HG03575 (cell line): Measurements from ENCODE around the gene PFKFB1.

Experiments
- ATAC-seq: cut with Tn5 transposase; IDR thresholded peaks from one replicate; pipeline ENCODE4 v1.9.1; 2021; ENCODE audit not compliant: unreplicated experiment, insufficient number of reproducible peaks, low FRiP score; ENCODE audit errors: extremely low read depth

The PFKFB1 gene

DNA sequence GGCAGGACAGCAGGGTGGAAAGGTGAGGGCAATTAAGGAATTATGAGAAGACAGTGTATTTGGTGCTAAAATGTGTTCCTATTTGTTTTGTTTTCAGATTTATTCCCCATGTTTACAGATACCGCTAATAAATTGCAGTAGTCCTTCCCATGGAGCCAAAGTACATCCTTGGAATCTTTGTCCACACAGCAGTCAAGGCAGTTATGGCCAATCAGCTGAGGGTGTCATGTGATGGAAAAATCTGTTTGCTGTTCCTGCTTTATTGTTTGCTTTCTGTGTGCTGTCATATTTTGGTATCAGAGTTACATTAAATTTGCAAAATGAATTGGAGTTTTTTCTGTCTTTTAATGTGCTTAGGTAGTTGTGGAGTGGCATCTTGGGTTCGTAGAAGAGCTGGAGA is 62.9 kb downstream of the PFKFB1 start:
- ATAC-seq, result no peak

DNA sequence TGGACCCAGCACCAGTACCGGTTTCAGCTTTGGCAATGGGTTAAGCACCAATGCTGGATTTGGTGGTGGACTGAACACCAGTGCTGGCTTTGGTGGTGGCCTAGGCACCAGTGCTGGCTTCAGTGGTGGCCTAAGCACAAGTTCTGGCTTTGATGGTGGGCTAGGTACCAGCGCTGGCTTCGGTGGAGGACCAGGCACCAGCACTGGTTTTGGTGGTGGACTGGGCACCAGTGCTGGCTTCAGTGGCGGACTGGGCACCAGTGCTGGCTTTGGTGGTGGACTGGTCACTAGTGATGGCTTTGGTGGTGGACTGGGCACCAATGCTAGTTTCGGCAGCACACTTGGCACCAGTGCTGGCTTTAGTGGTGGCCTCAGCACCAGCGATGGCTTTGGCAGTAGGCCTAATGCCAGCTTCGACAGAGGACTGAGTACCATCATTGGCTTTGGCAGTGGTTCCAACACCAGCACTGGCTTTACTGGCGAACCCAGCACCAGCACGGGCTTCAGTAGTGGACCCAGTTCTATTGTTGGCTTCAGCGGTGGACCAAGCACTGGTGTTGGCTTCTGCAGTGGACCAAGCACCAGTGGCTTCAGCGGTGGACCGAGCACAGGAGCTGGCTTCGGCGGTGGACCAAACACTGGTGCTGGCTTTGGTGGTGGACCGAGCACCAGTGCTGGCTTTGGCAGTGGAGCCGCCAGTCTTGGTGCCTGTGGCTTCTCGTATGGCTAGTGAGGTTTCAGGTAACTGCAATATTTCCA is 63.5 kb downstream of the PFKFB1 start:
- ATAC-seq, result no peak

DNA sequence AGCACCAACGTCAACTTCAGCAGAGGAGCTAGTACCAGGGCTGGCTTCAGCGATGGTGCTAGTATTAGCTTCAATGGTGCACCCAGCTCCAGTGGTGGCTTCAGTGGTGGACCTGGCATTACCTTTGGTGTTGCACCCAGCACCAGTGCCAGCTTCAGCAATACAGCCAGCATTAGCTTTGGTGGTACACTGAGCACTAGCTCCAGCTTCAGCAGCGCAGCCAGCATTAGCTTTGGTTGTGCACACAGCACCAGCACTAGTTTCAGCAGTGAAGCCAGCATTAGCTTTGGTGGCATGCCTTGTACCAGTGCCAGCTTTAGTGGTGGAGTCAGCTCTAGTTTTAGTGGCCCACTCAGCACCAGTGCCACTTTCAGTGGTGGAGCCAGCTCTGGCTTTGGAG is 65.1 kb downstream of the PFKFB1 start:
- no peak for ATAC-seq

- ATAC-seq, result no peak
Measured at GRCh38 chrX:54926978-54927377, 67.0 kb downstream of the PFKFB1 start.

DNA sequence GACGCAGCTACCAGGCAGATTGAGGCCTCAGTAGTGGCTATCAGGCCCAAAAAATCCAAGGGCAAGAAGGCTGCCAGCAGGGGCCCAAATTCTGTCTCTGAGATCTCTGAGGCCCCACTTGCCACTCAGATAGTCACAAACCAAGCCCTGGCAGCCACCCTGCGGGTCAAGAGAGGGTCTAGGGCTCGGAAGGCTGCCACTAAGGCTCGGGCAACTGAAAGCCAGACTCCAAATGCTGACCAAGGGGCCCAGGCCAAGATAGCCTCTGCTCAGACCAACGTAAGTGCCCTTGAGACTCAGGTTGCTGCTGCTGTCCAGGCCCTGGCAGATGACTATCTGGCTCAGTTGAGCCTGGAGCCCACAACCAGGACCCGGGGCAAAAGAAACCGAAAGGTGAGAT is 70.6 kb downstream of the PFKFB1 start:
- ATAC-seq, result no peak

DNA sequence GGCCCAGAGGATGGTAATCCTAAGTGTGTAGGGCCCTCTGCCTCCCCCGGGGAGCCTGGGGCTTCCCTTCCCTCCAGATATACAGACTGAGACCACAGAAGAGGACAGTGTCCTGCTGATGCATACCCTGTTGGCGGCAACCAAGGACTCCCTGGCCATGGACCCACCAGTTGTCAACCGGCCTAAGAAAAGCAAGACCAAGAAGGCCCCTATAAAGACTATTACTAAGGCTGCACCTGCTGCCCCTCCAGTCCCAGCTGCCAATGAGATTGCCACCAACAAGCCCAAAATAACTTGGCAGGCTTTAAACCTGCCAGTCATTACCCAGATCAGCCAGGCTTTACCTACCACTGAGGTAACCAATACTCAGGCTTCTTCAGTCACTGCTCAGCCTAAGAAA is 71.4 kb downstream of the PFKFB1 start:
- ATAC-seq, result no peak

DNA sequence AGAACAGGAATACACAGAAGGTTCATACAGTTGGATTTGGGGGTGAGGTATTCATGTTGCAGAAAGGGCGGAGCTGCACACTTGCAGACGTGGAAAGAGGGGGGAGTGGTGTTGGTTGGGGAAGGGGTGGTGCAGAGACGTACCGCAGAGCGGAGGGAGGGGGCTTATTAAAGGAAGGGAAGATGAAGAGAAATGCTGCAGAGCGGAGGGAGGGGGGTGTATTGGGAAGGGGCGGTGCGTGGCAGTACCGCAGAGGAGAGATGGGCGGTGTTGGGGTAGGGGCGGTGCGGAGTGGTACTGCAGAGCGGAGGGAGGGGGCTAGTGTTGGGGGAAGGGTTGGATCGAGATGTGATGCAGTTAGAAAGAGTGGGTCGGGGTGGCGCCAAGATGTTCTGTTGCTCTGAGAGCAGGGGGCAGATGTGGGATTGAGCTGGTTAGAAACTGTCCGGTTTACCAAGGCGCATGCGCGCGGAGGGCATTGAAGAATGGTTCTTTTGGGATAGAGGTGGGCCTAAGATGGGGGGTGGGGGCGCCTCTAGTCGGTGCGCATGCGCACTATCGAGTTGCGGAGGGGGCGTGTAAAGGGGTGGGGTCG is 72.5 kb downstream of the PFKFB1 start:
- no peak for ATAC-seq

DNA sequence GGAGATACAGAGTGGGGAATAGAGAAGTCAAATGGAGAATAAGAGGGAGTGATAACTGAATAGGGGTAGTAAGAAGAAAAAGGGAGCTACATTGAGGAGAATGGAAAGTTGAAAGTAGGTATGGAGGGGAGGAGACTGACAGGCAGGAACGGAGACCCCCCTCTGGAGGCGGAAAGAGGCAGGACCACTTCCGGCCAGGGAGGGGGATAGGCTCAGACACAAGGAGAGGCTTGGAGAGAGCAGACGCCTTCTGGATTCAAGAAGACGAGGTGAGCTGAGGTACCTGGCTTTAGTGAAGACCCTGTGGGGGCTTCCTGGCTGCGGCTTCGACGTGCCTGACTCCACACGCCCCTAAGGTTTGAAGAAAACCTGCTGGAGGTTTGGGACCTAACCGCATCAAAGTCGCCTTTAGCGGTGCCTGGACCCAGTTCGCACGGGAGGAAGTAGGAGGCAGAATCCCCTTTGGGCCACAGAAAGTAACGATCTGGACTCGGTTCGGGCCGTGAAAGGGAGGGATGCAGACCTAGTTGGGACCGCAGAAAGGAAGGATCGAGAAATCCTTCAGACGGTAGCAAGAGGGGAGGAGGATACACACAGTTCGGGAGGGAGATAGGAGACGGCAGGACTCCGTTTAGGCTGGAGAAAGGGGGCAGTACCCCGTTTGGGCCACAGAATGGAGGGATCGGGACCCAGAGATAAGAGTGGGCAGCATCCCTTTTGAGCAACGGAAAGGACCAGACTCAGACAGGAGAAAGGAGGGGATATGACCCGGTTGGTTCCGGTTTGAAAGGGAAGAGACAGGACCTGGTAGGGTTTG is 73.2 kb downstream of the PFKFB1 start, which contains the start of gene TRO:
TSS of gene TRO (plus strand) at position 215 of the 817 bp plus-strand sequence. CDS start 1,423 bp downstream, outside the sequence.
- ATAC-seq, result no peak

- ATAC-seq, result no peak
Measured at GRCh38 chrX:54909941-54910340, 84.0 kb downstream of the PFKFB1 start.

DNA sequence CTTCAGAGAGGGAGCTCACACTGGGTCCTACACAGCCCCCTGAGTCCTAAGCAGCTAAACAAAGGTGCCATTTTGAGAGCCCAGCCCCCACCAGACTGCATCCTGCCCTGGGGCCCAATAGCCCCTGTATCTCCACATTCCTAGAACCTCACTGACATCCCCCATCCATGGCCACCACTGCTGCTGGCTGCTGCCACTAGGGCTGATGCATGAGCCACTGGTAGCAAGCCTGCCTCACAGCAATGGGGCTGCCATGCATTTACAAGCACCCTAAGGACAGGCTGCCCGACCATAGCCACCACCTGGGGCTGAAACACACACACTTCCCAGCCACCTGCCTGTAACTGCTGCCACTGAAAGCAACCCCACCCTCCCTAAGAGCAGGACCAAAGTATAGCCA is 99.8 kb downstream of the PFKFB1 start:
- ATAC-seq, result no peak

GRCh38 chrX:54891573-54891972 is 102.4 kb downstream of the PFKFB1 start:
- ATAC-seq, result no peak

DNA sequence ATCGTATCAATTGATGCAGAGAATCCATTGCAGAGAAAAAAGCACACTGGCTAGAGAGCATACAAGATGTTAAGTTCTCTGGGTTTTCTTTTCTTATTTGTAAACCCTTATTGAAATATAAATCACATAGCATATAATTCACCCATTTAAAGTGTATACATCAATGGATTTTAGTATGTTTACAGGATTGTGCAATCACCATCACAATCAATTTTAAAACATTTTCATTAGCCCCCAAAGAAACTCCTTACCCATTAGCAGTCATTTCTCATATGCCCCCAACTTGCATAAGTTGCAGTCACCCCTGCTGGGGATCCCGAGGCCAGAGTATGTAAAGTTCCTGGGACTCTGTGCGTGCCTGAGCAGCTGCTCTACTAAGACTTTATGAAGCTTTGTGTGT is 108.2 kb downstream of the PFKFB1 start:
- ATAC-seq, result no peak
